BE2C (cell line): ENCODE results near the gene FOLR3.
A peak's percentile ranks its signal among the peaks of the same experiment; 100 is the strongest.

ENCODE experiments used
- DNase-seq: peaks from one replicate; pipeline ENCODE4 v3.0.0-alpha.2; 2020
- H3K27me3 ChIP-seq: fragments of 250-450 bp; sonication (Bioruptor Pico); 2 replicates; pipeline ENCODE4 v1.5.1; 2020; ENCODE audit warnings: mild to moderate bottlenecking
- H3K36me3 ChIP-seq: fragments of 250-450 bp; sonication (Bioruptor Pico); 2 replicates; pipeline ENCODE4 v1.5.1; 2020; ENCODE audit warnings: mild to moderate bottlenecking
- H3K4me1 ChIP-seq: fragments of 250-450 bp; sonication (Bioruptor Pico); 2 replicates; pipeline ENCODE4 v1.5.1; 2020
- H3K4me3 ChIP-seq: 2 replicates; pipeline ENCODE4 v1.5.1; 2011; ENCODE audit warnings: low read depth, low read length
- H3K9me3 ChIP-seq: fragments of 250-450 bp; sonication (Bioruptor Pico); 2 replicates; pipeline ENCODE4 v1.5.1; 2020
- CTCF ChIP-seq: IDR thresholded peaks from 2 replicates; pipeline ENCODE4 v1.5.1; 2012; ENCODE audit warnings: mild to moderate bottlenecking, low read depth, low read length

The FOLR3 gene

GRCh38 chr11:72102162-72102561 lies 33.4 kb upstream of the FOLR3 start:
- Histone ChIP-seq H3K9me3 (no peaks in the 10 kb centered on the region), H3K36me3 (peaks cover 19% of the 10 kb centered on the region), H3K4me1 (peaks cover 6% of the 10 kb centered on the region; the same call in 1 of the 2 replicates), H3K4me3 (peak overlapping the region; percentile 95), H3K27me3 (no peaks in the 10 kb centered on the region)
- no peak for TF ChIP-seq CTCF
- no peak for DNase-seq

- Histone ChIP-seq H3K4me3 (peak overlapping the region; percentile 95), H3K4me1 (peaks cover 6% of the 10 kb centered on the region; the same call in 1 of the 2 replicates)
- no peak for DNase-seq
Observed at GRCh38 chr11:72102631-72102945, 32.9 kb upstream of the FOLR3 start.

GRCh38 chr11:72102946-72103753 lies 32.4 kb upstream of the FOLR3 start, which contains the start of gene LAMTOR1:
Gene LAMTOR1 (minus strand): TSS chr11:72103297. CDS start chr11:72103224, 73 bp downstream.
- Histone ChIP-seq H3K27me3 (no peaks in the 10 kb centered on the region), H3K9me3 (no peaks in the 10 kb centered on the region), H3K4me1 (peaks cover 6% of the 10 kb centered on the region; the same call in 1 of the 2 replicates), H3K36me3 (peaks cover 12% of the 10 kb centered on the region), H3K4me3 (peak within 1 kb of the TSS; percentile 95)
- peak; percentile 100 for DNase-seq
- peak; percentile 53 for TF ChIP-seq CTCF

More at GRCh38 chr11:72102631-72102945, 32.9 kb upstream of the FOLR3 start:
- H3K9me3 ChIP-seq: no peaks in the 10 kb centered on the region
- TF ChIP-seq CTCF: no peak
- no peaks in the 10 kb centered on the region for H3K27me3 ChIP-seq
- H3K36me3 ChIP-seq: peaks cover 17% of the 10 kb centered on the region

- no peak for DNase-seq
- H3K36me3 ChIP-seq: peaks cover 6% of the 10 kb centered on the region
- no peak for TF ChIP-seq CTCF
- no peaks in the 10 kb centered on the region for H3K27me3 ChIP-seq
- H3K4me3 ChIP-seq: peak overlapping the region; percentile 49
- H3K9me3 ChIP-seq: no peaks in the 10 kb centered on the region
- peaks cover 6% of the 10 kb centered on the region; the same call in 1 of the 2 replicates for H3K4me1 ChIP-seq
Observed at GRCh38 chr11:72103754-72104167, 31.8 kb upstream of the FOLR3 start.

- no peak for TF ChIP-seq CTCF
- Histone ChIP-seq H3K4me1 (peaks cover 6% of the 10 kb centered on the region; the same call in 1 of the 2 replicates), H3K9me3 (no peaks in the 10 kb centered on the region), H3K4me3 (no peak within 1 kb of the TSS), H3K27me3 (no peaks in the 10 kb centered on the region), H3K36me3 (peaks cover 1% of the 10 kb centered on the region)
- no peak for DNase-seq
Observed at GRCh38 chr11:72105888-72106287, 29.6 kb upstream of the FOLR3 start, which contains the start of gene TOMT. Gene TOMT (plus strand): TSS chr11:72105924. CDS start chr11:72105952, 28 bp downstream.
